C4-2B (cell line): Measurements from ENCODE around the gene CDKN2AIPNL.

ENCODE experiments used
- CTCF ChIP-seq: fragments of 450-650 bp; conservative IDR thresholded peaks from 2 replicates; pipeline ENCODE4 v1.5.1; 2017; ENCODE audit warnings: mild to moderate bottlenecking
- ZFX ChIP-seq: fragments of 450-650 bp; IDR thresholded peaks from 2 replicates; pipeline ENCODE4 v1.6.1; 2017

- no peak for TF ChIP-seq CTCF
- no peak for TF ChIP-seq ZFX
Observed at GRCh38 chr5:134459010-134459403, 47.3 kb upstream of the CDKN2AIPNL start.
